Progenitor cell of endocrine pancreas (in vitro differentiated cells): Measurements from ENCODE around the gene CD320. TPM values are rescaled to one million over a fixed set of nuclear protein-coding genes. Genes with fewer than 3 reads are reported as not detected.
"Not testable (repeated sequence)": the region's sequence is repeated elsewhere in the genome, so short reads cannot be mapped to it uniquely, and the experiment has no call there.

ENCODE experiments used
- DNase-seq: peaks from one replicate; pipeline ENCODE4 v3.0.0; 2021; ENCODE audit warnings: low spot score; ENCODE audit not compliant: unreplicated experiment
- H3K27ac Mint-ChIP-seq: 2 replicates; pipeline ENCODE4 v1.8.0; 2021; ENCODE audit warnings: mild to moderate bottlenecking, moderate library complexity, mixed read lengths
- H3K27me3 Mint-ChIP-seq: 2 replicates; pipeline ENCODE4 v1.8.0; 2021; ENCODE audit warnings: mixed read lengths
- H3K36me3 Mint-ChIP-seq: 2 replicates; pipeline ENCODE4 v1.8.0; 2022; ENCODE audit warnings: mixed read lengths; ENCODE audit not compliant: insufficient read depth
- H3K4me1 Mint-ChIP-seq: 2 replicates; pipeline ENCODE4 v1.8.0; 2021; ENCODE audit warnings: low read depth, mixed read lengths
- H3K4me3 Mint-ChIP-seq: 2 replicates; pipeline ENCODE4 v1.8.0; 2021; ENCODE audit warnings: low read depth, mild to moderate bottlenecking, moderate library complexity, mixed read lengths
- H3K9me3 Mint-ChIP-seq: 2 replicates; pipeline ENCODE4 v1.8.0; 2021; ENCODE audit warnings: low read depth, mixed read lengths
- CTCF ChIP-seq: fragments of 200-600 bp; sonication (generic); IDR thresholded peaks from one replicate; pipeline ENCODE4 v1.5.0; 2021; ENCODE audit warnings: antibody characterized with exemption, mild to moderate bottlenecking; ENCODE audit not compliant: unreplicated experiment
- long read RNA-seq: library from polyadenylated mRNA; unstranded; transcript quantifications from one replicate; pipeline ENCODE4 v2.0.0, GENCODE V29; 2020
- total RNA-seq: library from RNA; stranded (reverse); gene quantifications from 2 replicates; pipeline ENCODE4 v1.2.1, GENCODE V29; 2021

Gene CD320
- 59.7 and 63.1 TPM in 2 replicates for total RNA-seq
- long read RNA-seq, transcript CD320-201 (5 exons, 1,250 nt), result major isoform, 18 of 20 reads
- long read RNA-seq, partial matches to known transcripts, result 1 of 20 reads
- long read RNA-seq, other reads (novel, unspliced or antisense), result 1 of 20 reads

- H3K27ac Mint-ChIP-seq, result peak within 1 kb of the TSS; percentile 97
- no peaks in the 10 kb centered on the region for H3K27me3 Mint-ChIP-seq
- H3K4me3 Mint-ChIP-seq, result peak within 1 kb of the TSS; percentile 93
- H3K9me3 Mint-ChIP-seq, result no peaks in the 10 kb centered on the region
- DNase-seq, result peak; percentile 78
- TF ChIP-seq CTCF, result no peak
- H3K4me1 Mint-ChIP-seq, result peaks cover 17% of the 10 kb centered on the region
- peaks cover 5% of the 10 kb centered on the region for H3K36me3 Mint-ChIP-seq
Observed at GRCh38 chr19:8307965-8308866, at the start of gene CD320. TSS of gene CD320 (minus strand) at chr19:8308358. CDS start at chr19:8308290, 68 bp downstream.

DNA sequence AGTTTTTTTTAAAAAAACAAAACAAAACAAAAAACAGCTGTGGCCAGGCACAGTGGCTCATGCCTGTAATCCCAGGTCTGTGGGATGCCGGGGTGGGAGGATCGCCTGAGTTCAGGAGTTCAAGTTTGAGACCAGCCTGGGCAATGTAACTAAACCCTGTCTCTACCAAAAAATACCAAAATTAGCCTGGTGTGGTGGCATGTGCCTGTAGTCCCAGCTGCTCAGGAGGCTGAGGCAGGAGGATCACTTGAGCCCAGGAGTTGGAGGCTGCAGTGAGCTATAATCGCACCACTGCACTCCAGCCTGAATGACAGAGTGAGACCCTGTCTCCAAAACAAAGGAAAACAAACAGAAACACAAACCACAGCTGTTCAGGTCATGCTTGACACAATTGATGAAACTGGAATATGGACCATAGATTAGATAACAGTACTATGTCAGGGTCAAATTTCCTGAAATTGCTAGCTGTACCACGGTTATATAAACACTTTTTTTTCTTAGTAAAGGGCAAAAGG, 48.9 kb upstream of the CD320 start:
- peaks cover 6% of the 10 kb centered on the region for H3K27me3 Mint-ChIP-seq
- H3K4me1 Mint-ChIP-seq, result no peaks in the 10 kb centered on the region
- no peak for DNase-seq
- peaks cover 4% of the 10 kb centered on the region for H3K9me3 Mint-ChIP-seq
- no peak overlapping the region for H3K27ac Mint-ChIP-seq
- H3K36me3 Mint-ChIP-seq, result no peaks in the 10 kb centered on the region
- no peak for TF ChIP-seq CTCF
- H3K4me3 Mint-ChIP-seq, result no peak overlapping the region

DNA sequence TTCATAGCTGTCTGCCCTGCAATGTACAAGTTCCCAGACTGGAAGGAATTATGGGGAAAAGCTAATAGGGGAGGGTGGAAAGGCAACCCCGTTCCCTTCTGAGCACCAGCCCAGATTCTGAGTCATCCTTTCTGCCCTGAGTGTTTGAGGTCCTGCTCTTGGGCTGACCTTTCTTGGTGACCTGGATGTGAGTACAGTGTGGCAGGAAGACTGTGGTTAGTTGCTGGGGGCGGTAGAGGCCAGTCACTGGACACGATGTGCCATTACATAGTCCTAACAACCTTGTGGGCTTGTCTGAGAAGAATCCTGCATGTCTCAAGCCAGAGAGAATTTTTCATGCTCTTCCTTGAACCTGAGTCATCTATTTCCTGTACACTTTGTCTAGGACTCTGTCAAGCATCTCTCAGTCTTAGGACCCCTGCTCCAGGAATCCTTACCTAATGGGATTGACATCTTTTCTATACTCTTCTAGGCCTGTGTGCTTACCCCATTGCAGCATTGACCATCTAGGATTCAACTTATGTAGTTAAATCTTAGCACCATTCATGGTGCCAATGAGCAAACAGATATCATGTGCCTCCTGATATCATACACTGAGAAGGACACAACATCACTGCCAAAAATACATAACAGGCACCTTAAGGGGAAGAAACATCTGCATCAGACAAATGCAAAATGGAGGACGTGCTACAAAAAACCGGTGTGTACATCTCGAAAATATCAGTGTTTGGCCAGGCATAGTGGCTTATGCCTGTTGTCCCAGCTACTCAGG, 47.7 kb upstream of the CD320 start:
- peaks cover 5% of the 10 kb centered on the region for H3K27me3 Mint-ChIP-seq
- no peak overlapping the region for H3K4me3 Mint-ChIP-seq
- no peaks in the 10 kb centered on the region for H3K4me1 Mint-ChIP-seq
- no peak for TF ChIP-seq CTCF
- DNase-seq, result no peak
- H3K27ac Mint-ChIP-seq, result no peak overlapping the region
- H3K9me3 Mint-ChIP-seq, result peaks cover 4% of the 10 kb centered on the region
- no peaks in the 10 kb centered on the region for H3K36me3 Mint-ChIP-seq

GRCh38 chr19:8352845-8353244, 44.7 kb upstream of the CD320 start:
- H3K4me3 Mint-ChIP-seq, H3K9me3 Mint-ChIP-seq, DNase-seq: not testable (repeated sequence)

GRCh38 chr19:8352134-8352827, 44.1 kb upstream of the CD320 start:
- no peak for DNase-seq
- H3K9me3 Mint-ChIP-seq, result peaks cover 4% of the 10 kb centered on the region
- H3K4me3 Mint-ChIP-seq, result no peak overlapping the region
- H3K4me1 Mint-ChIP-seq, result no peaks in the 10 kb centered on the region
- H3K36me3 Mint-ChIP-seq, result no peaks in the 10 kb centered on the region
- H3K27me3 Mint-ChIP-seq, result peaks cover 7% of the 10 kb centered on the region
- H3K27ac Mint-ChIP-seq, result no peak overlapping the region
- no peak for TF ChIP-seq CTCF

More at GRCh38 chr19:8352845-8353244, 44.7 kb upstream of the CD320 start:
- not testable (repeated sequence) for H3K27ac Mint-ChIP-seq, H3K27me3 Mint-ChIP-seq, H3K4me1 Mint-ChIP-seq, H3K36me3 Mint-ChIP-seq

- H3K27ac Mint-ChIP-seq, H3K9me3 Mint-ChIP-seq, H3K4me1 Mint-ChIP-seq, H3K36me3 Mint-ChIP-seq, H3K4me3 Mint-ChIP-seq, DNase-seq: not testable (repeated sequence)
- peaks cover 10% of the 10 kb centered on the region for H3K27me3 Mint-ChIP-seq
Observed at GRCh38 chr19:8349629-8350372, 41.6 kb upstream of the CD320 start.
